ENCODE data around the gene COL4A2.

COL4A2 gene

DNA sequence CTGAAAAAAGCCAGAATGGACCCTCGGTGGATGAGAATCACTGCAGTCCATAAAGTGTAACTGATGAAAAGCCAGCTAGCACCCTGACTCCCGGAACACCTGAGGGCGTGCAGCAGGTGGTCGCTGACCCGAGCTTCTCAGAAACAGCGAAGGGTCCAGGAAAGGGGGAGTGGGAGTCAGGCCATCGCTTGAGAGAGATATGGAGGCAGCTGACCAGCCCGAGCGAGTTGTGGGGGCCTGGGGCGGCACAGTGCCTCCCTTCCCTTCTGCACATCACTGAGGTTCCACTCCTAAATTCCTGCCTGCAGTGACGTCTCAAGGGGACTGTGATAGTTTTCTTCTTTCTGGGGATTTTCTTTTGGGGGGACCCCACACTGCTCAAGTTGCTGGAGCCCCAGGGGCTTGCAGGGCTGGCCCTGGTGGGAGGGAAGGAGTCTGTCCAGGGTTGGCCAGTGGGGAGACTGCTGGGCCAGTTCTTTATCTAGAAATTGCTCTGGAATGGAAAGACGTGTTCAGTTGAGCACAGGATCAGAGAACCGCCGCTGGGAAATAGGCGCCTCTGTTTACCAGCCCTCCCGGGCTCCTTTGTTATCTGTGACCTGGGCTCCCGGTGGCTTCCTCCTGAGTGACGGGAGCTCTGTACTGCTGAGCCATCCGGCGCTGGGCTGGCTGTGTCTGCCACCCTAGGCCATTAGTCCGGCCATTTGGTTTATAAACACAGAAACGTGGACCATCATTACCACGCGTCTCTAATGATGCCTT is 183.1 kb downstream of the COL4A2 start:
- Histone ChIP-seq H3K4me3 (no peak overlapping the region), H3K27ac (no peak overlapping the region)
- no peak for DNase-seq (ENCODE audit: low spot score)
- TF ChIP-seq, protein P1, sequence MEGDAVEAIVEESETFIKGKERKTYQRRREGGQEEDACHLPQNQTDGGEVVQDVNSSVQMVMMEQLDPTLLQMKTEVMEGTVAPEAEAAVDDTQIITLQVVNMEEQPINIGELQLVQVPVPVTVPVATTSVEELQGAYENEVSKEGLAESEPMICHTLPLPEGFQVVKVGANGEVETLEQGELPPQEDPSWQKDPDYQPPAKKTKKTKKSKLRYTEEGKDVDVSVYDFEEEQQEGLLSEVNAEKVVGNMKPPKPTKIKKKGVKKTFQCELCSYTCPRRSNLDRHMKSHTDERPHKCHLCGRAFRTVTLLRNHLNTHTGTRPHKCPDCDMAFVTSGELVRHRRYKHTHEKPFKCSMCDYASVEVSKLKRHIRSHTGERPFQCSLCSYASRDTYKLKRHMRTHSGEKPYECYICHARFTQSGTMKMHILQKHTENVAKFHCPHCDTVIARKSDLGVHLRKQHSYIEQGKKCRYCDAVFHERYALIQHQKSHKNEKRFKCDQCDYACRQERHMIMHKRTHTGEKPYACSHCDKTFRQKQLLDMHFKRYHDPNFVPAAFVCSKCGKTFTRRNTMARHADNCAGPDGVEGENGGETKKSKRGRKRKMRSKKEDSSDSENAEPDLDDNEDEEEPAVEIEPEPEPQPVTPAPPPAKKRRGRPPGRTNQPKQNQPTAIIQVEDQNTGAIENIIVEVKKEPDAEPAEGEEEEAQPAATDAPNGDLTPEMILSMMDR (IDR thresholded peaks at IDR 0.05), result no peak

GRCh38 chr13:110491869-110492678 is 185.0 kb downstream of the COL4A2 start:
- no peak for DNase-seq (ENCODE audit: low spot score)
- no peak overlapping the region for H3K4me3 ChIP-seq
- peak overlapping the region in 1 of 2 donors; percentile 70 for H3K27ac ChIP-seq
- TF ChIP-seq, protein P1 (IDR thresholded peaks at IDR 0.05), result no peak

GRCh38 chr13:110492679-110493593 is 185.9 kb downstream of the COL4A2 start:
- DNase-seq (ENCODE audit: low spot score), result no peak
- no peak overlapping the region for H3K4me3 ChIP-seq
- TF ChIP-seq, protein P1 (IDR thresholded peaks at IDR 0.05), result no peak
- H3K27ac ChIP-seq, result peak overlapping the region; percentile 27 to 70

DNA sequence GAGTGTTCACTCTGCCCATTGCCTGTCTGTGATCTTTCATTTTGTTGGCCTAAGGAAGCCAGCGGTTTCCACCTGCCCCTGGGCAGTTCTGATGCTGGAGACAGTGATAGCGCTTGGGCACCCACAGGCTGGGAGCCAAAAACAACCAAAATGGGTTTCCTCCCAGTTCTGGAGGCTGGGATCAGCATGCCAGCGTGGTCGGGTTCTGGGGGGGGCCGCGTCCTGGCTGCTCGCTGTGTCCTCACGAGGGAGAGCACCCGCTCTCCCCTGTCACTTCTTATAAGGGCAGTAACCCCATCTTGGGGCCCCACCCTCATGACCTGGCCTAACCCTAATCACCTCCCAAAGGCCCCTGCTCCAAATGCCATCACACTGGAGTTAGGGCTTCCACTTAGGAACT is 186.5 kb downstream of the COL4A2 start:
- H3K4me3 ChIP-seq, result no peak overlapping the region
- DNase-seq (ENCODE audit: low spot score), result peak; percentile 74
- TF ChIP-seq, protein P1 (IDR thresholded peaks at IDR 0.05), result no peak
- H3K27ac ChIP-seq, result peak overlapping the region; percentile 27 to 70

DNA sequence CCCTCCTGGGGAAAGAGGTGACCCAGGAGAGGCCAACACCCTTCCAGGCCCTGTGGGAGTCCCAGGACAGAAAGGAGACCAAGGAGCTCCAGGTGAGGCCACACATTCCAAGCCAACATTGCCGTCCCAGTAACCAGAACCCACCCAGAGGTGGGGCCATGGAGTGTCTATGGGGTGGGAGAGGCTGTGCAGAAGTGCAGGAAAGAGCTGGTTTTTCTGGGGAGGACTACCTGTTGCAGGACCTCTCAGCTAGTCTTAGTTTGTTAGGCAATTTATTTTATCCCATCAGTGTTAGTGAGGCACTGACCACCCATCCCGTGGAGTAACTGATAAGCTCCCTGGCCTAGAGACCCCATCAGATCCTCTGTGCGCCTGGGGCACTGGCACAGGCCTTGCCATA is 188.3 kb downstream of the COL4A2 start:
- H3K27ac ChIP-seq, result peak overlapping the region in 1 of 2 donors; percentile 45

GRCh38 chr13:110495881-110496280 is 188.8 kb downstream of the COL4A2 start:
- DNase-seq (ENCODE audit: low spot score), result no peak
- TF ChIP-seq, protein P1 (IDR thresholded peaks at IDR 0.05), result no peak
- no peak overlapping the region for H3K4me3 ChIP-seq
- peak overlapping the region in 1 of 2 donors; percentile 45 for H3K27ac ChIP-seq

More for the DNA sequence above, 188.3 kb downstream of the COL4A2 start:
- TF ChIP-seq, protein P1 (IDR thresholded peaks at IDR 0.05), result no peak
- H3K4me3 ChIP-seq, result no peak overlapping the region
- no peak for DNase-seq (ENCODE audit: low spot score)

All from coronary artery (tissue), 2 donors.